ENCODE data around the gene GPC2.
A peak's percentile ranks its signal among the peaks of the same experiment; 100 is the strongest.
"Not testable (repeated sequence)": the region's sequence is repeated elsewhere in the genome, so short reads cannot be mapped to it uniquely, and the experiment has no call there.

The GPC2 gene

GRCh38 chr7:100147278-100147677 lies 29.9 kb downstream of the GPC2 start:
- no peak for DNase-seq

- DNase-seq, result not testable (repeated sequence)
Measured at GRCh38 chr7:100146350-100146749, 30.8 kb downstream of the GPC2 start.

DNA sequence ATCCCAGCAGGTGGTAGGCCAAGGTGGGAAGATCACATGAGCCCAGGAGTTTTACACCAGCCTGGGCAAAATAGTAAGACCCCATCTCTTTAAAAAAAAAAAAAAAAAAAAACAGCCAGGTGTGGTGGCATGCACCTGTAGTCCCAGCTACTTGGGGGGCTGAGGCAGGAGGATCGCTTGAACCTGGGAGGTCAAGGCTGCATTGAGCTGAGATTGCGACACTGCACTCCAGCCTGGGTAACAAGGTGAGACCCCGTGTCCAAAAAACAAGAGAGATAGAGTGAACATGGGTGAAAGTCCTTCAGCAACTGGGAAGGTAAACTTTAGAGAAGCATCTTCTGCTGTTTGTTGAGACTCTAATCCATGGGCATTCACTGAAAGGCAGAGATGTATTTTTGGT lies 34.7 kb downstream of the GPC2 start:
- no peak for DNase-seq

GRCh38 chr7:100141555-100141949 lies 35.6 kb downstream of the GPC2 start:
- no peak for DNase-seq

- no peak for DNase-seq
Measured at GRCh38 chr7:100137851-100138760, 39.1 kb downstream of the GPC2 start.

DNA sequence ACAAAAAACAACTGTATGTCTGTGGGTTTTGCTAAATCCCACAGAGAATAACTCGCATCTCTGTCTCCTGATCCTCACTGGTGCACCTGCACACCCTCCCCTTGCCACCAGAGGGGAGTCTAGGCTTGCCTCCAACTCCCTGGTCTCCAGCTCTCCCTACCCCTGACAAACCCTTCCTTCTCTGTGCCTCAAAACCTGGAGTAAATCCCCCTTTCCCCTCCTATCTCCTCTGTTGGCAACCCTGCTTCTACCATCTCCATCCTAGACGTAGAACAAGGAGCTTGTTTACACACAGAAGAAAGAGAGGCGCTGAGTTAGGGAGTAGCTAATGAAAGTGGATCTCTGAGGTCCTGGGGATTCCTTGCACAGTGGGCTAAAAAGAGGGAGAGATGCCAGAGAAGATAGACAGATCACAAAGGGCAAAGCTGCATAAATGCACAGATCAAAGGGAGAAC lies 44.5 kb downstream of the GPC2 start:
- peak; percentile 44 for DNase-seq

- no peak for DNase-seq
Measured at GRCh38 chr7:100132126-100132525, 45.1 kb downstream of the GPC2 start.

- DNase-seq, result peak; percentile 55
Measured at GRCh38 chr7:100130608-100131453, 46.4 kb downstream of the GPC2 start.

- DNase-seq, result not testable (repeated sequence)
Measured at GRCh38 chr7:100130220-100130607, 47.0 kb downstream of the GPC2 start.

DNA sequence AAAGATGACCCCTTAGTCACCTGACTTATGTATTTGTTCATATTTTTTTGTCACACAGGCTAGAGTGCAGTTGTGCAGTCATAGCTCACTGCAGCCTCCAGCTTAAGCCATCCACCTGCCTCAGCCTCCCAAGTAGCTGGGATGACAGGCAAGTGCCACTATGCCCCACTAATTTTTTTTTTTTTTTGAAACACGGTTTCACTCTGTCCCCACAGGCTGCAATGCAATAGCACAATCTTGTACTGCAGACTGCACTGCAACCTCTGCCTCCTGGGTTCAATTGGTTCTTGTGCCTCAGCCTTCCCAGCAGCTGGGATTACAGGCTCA lies 48.6 kb downstream of the GPC2 start:
- DNase-seq, result no peak

DNA sequence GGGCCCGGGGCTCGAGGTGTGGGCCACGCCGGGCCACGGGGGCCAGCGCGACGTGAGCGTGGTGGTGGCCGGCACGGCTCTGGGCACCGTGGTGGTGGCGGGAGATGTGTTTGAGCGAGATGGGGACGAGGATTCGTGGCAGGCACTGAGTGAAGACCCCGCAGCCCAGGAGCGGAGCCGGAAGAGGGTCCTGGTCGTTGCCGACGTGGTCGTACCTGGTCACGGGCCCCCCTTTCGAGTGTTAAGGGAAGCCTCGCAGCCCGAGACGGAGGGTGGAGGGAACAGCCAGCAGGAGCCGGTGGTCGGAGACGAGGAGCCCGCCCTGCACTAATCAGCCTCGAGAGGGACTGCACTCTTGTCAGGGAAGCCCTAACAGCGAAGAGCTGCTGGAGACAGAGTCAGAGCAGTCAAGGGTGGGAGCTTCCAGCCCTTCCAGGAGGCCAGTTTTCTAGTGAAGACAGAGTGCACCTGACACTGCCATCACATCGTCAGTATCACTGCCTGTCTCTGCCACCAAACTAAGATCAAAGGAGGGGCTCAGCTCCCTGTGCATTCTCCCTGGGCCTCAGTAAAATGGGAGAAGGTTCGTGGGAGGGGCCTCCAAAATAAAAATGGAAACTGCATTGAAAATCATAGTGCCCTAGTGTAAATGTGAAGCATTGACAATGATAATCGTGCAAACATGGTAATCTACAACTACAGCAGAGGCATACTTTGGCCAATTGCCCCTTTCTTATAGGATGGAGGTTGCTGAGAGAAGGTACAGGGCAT lies 49.1 kb downstream of the GPC2 start:
- no peak for DNase-seq

GRCh38 chr7:100126931-100127865 lies 50.0 kb downstream of the GPC2 start, which contains the start of gene MBLAC1:
Gene MBLAC1 (plus strand): TSS chr7:100126967. CDS start chr7:100127396, 429 bp downstream.
- DNase-seq, result peak; percentile 68

DNA sequence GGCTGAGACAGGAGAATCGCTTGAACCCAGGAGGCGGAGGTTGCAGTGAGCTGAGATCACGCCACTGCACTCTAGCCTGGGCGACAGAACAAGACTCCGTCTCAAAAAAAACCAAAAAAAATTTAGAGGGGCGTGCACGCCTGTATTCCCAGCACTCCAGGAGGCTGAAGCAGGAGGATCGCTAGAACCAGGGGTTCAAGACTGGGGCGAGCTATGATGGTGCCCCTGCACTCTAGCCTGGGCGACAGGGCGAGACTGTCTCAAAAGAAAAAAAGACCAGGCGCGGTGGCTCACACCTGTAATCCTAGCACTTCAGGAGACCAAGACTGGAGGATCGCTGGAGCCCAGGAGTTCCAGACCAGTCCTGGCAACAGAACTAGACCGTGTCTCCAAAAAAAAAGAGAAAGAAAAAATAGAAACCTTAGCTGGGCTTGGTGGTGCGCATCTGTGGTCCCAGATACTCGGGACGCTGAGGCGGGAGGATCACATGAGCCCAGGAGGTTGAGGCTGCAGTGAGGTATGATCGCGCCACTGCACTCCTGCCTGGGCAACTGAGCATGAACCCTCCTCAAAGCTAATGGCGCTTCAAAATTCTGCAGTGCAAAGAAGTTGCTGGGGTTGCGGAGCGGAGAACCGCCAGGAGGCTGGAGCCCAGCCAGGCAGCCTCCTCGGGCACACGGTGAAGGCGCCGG lies 50.8 kb downstream of the GPC2 start:
- DNase-seq, result no peak

DNA sequence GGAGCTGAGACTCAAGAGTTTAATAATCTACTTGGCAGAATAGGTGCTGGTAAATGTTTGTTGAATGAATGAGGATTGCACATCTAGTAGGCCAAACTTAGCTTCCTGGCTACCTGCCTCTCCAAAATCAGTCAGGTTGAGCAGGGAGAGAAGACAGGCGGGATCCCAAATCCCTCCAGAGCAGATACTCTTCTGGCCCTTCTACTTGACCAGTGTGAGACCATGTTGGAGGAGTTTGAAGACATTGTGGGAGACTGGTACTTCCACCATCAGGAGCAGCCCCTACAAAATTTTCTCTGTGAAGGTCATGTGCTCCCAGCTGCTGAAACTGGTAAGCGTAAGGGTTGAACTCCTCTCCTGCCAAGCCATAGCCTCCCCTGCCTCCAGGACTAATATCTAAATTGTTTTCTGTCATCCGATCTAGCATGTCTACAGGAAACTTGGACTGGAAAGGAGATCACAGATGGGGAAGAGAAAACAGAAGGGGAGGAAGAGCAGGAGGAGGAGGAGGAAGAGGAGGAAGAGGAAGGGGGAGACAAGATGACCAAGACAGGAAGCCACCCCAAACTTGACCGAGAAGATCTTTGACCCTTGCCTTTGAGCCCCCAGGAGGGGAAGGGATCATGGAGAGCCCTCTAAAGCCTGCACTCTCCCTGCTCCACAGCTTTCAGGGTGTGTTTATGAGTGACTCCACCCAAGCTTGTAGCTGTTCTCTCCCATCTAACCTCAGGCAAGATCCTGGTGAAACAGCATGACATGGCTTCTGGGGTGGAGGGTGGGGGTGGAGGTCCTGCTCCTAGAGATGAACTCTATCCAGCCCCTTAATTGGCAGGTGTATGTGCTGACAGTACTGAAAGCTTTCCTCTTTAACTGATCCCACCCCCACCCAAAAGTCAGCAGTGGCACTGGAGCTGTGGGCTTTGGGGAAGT lies 52.6 kb downstream of the GPC2 start:
- no peak for DNase-seq

- DNase-seq, result no peak
Measured at GRCh38 chr7:100122568-100122967, 54.6 kb downstream of the GPC2 start.

GRCh38 chr7:100122067-100122466 lies 55.1 kb downstream of the GPC2 start:
- peak; percentile 84 for DNase-seq

DNA sequence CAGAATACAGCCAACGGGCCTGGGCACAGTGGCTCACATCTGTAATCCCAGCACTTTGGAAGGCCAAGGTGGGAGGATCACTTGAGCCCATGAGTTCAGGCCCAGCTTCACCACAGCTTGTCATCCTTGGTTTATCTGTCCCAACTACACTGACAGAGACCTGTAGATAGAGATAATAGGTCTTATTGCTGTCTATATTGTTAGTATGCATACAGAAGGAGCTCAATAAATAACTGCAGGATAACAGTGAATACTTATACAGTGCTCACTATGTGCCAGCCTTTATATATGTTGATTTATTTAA lies 56.5 kb downstream of the GPC2 start:
- no peak for DNase-seq

DNA sequence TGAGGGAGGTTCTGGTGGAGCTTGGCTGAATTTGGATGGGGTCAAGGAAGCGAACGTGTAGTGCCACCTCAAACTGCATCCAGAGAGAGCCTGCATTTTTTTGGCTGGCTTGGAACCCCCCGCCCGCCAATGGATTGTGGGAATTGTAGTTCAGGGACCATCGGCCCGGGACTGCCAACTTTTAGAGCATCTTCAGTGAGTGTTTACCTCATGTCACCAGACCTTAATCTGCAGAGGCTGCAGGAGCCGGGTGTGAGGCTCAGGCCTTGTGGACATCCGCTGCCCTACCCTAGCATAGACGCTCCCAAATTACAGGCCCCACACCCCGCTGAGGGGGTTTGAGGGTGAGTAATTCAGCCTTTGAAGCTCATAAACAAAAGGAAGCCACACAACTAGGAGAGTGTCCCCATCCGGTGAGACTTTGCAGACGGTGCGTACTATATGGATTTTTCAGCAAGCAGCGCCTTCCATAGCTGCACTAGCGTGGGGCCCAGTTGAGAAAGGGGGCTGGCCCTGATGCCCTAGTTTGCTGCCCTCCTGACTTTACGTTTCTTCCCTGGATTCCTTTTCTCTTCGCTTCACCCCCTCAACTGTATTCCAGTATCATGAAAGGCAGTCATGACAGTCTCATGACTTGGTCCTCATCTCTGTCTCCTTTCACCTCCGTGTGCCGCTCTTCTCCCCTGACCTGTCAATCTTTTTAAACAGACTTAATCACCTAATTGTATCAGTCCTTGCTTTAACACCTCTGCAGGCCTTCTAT lies 57.0 kb downstream of the GPC2 start:
- no peak for DNase-seq
